ES-I3 (cell line): ENCODE data around the gene TOP3A.

Source experiments
- H3K36me3 ChIP-seq: 2 replicates; pipeline ENCODE4 v1.6.1; 2013; ENCODE audit warnings: mild to moderate bottlenecking, low read length, control low read depth, moderate library complexity; ENCODE audit not compliant: insufficient read depth
- H3K4me1 ChIP-seq: 2 replicates; pipeline ENCODE4 v1.6.1; 2013; ENCODE audit warnings: mild to moderate bottlenecking, control low read depth, low read length; ENCODE audit not compliant: insufficient read depth
- H3K9ac ChIP-seq: 2 replicates; pipeline ENCODE4 v1.6.1; 2013; ENCODE audit warnings: low read depth, mild to moderate bottlenecking, low read length, moderate library complexity
- H3K9me3 ChIP-seq: 2 replicates; pipeline ENCODE4 v1.6.1; 2013; ENCODE audit warnings: mild to moderate bottlenecking, low read length, moderate library complexity; ENCODE audit not compliant: control insufficient read depth, insufficient read depth

TOP3A gene

GRCh38 chr17:18270046-18270931, 44.5 kb downstream of the TOP3A start:
- H3K36me3 ChIP-seq, result peaks cover 3% of the 10 kb centered on the region; the same call in 1 of the 2 replicates
- peaks cover 8% of the 10 kb centered on the region for H3K4me1 ChIP-seq
- no peaks in the 10 kb centered on the region for H3K9me3 ChIP-seq
- no peak overlapping the region for H3K9ac ChIP-seq

- 0 out of 2 replicates have a peak, but pooled peaks cover 3% of the 10 kb centered on the region for H3K36me3 ChIP-seq
- no peaks in the 10 kb centered on the region for H3K9me3 ChIP-seq
- H3K4me1 ChIP-seq, result peaks cover 8% of the 10 kb centered on the region
- no peak overlapping the region for H3K9ac ChIP-seq
Measured at GRCh38 chr17:18267927-18268711, 46.7 kb downstream of the TOP3A start.

- H3K36me3 ChIP-seq, result no peaks in the 10 kb centered on the region
- H3K9me3 ChIP-seq, result no peaks in the 10 kb centered on the region
- H3K9ac ChIP-seq, result no peak overlapping the region
- H3K4me1 ChIP-seq, result peaks cover 8% of the 10 kb centered on the region
Measured at GRCh38 chr17:18267366-18267765, 47.4 kb downstream of the TOP3A start.

- Histone ChIP-seq H3K4me1 (peaks cover 21% of the 10 kb centered on the region), H3K9ac (no peak overlapping the region), H3K9me3 (no peaks in the 10 kb centered on the region), H3K36me3 (no peaks in the 10 kb centered on the region)
Measured at GRCh38 chr17:18263885-18264682, 50.7 kb downstream of the TOP3A start.

- Histone ChIP-seq H3K4me1 (peaks cover 12% of the 10 kb centered on the region), H3K9me3 (no peaks in the 10 kb centered on the region), H3K36me3 (no peaks in the 10 kb centered on the region), H3K9ac (no peak overlapping the region)
Measured at GRCh38 chr17:18262641-18263040, 52.2 kb downstream of the TOP3A start.

GRCh38 chr17:18262111-18262510, 52.7 kb downstream of the TOP3A start:
- Histone ChIP-seq H3K4me1 (peaks cover 12% of the 10 kb centered on the region), H3K9me3 (no peaks in the 10 kb centered on the region), H3K9ac (no peak overlapping the region), H3K36me3 (no peaks in the 10 kb centered on the region)

GRCh38 chr17:18261659-18262058, 53.1 kb downstream of the TOP3A start:
- Histone ChIP-seq H3K9me3 (no peaks in the 10 kb centered on the region), H3K36me3 (no peaks in the 10 kb centered on the region), H3K4me1 (peaks cover 17% of the 10 kb centered on the region), H3K9ac (peak overlapping the region; percentile 75)

GRCh38 chr17:18261146-18261515, 53.7 kb downstream of the TOP3A start:
- peaks cover 18% of the 10 kb centered on the region for H3K4me1 ChIP-seq
- peaks cover under 1% of the 10 kb centered on the region; the same call in 1 of the 2 replicates for H3K36me3 ChIP-seq
- no peaks in the 10 kb centered on the region for H3K9me3 ChIP-seq

GRCh38 chr17:18260332-18261145, 54.3 kb downstream of the TOP3A start, which contains the start of gene MIEF2:
MIEF2 (plus strand) TSS chr17:18260662; CDS start chr17:18262721, 2,059 bp downstream.
- Histone ChIP-seq H3K9ac (peak within 1 kb of the TSS; percentile 75), H3K9me3 (no peaks in the 10 kb centered on the region), H3K36me3 (peaks cover 5% of the 10 kb centered on the region), H3K4me1 (peaks cover 18% of the 10 kb centered on the region)

More at GRCh38 chr17:18261146-18261515, 53.7 kb downstream of the TOP3A start:
- peak overlapping the region; percentile 75 for H3K9ac ChIP-seq

GRCh38 chr17:18259621-18260331, 55.0 kb downstream of the TOP3A start:
- Histone ChIP-seq H3K9me3 (no peaks in the 10 kb centered on the region), H3K9ac (peak overlapping the region; percentile 75; the same call in 1 of the 2 replicates), H3K4me1 (peaks cover 18% of the 10 kb centered on the region), H3K36me3 (peaks cover 8% of the 10 kb centered on the region)

GRCh38 chr17:18258356-18259038, 56.3 kb downstream of the TOP3A start, which contains the start of gene FLII:
FLII (minus strand) TSS chr17:18258738; CDS start chr17:18258690, 48 bp downstream.
- Histone ChIP-seq H3K9ac (peak within 1 kb of the TSS; percentile 85), H3K9me3 (no peaks in the 10 kb centered on the region), H3K4me1 (peaks cover 18% of the 10 kb centered on the region), H3K36me3 (peaks cover 8% of the 10 kb centered on the region)

GRCh38 chr17:18257982-18258355, 56.8 kb downstream of the TOP3A start:
- Histone ChIP-seq H3K4me1 (peaks cover 18% of the 10 kb centered on the region), H3K9ac (peak overlapping the region; percentile 85), H3K36me3 (peaks cover 12% of the 10 kb centered on the region), H3K9me3 (no peaks in the 10 kb centered on the region)
